Measurements from ENCODE around the gene NCF2.

- TF ChIP-seq CTCF (IDR thresholded peaks at IDR 0.05; ENCODE audit: low read depth, low read length, missing input control) (no peak), SP1 (IDR thresholded peaks at IDR 0.05) (no peak), TAF1 (conservative IDR thresholded peaks at IDR 0.05) (no peak), FOXA1 (IDR thresholded peaks at IDR 0.05) (no peak), EGR1 (IDR thresholded peaks at IDR 0.05; ENCODE audit: low read depth in 2 of 2) (no peak), GABPA (IDR thresholded peaks at IDR 0.05 in 1 of 2, conservative IDR thresholded peaks at IDR 0.05 in 1 of 2) (no peak), MAX (IDR thresholded peaks at IDR 0.05) (no peak), YY1 (IDR thresholded peaks at IDR 0.05) (no peak), RAD21 (IDR thresholded peaks at IDR 0.05) (no peak)
- TF ChIP-seq, protein P1, sequence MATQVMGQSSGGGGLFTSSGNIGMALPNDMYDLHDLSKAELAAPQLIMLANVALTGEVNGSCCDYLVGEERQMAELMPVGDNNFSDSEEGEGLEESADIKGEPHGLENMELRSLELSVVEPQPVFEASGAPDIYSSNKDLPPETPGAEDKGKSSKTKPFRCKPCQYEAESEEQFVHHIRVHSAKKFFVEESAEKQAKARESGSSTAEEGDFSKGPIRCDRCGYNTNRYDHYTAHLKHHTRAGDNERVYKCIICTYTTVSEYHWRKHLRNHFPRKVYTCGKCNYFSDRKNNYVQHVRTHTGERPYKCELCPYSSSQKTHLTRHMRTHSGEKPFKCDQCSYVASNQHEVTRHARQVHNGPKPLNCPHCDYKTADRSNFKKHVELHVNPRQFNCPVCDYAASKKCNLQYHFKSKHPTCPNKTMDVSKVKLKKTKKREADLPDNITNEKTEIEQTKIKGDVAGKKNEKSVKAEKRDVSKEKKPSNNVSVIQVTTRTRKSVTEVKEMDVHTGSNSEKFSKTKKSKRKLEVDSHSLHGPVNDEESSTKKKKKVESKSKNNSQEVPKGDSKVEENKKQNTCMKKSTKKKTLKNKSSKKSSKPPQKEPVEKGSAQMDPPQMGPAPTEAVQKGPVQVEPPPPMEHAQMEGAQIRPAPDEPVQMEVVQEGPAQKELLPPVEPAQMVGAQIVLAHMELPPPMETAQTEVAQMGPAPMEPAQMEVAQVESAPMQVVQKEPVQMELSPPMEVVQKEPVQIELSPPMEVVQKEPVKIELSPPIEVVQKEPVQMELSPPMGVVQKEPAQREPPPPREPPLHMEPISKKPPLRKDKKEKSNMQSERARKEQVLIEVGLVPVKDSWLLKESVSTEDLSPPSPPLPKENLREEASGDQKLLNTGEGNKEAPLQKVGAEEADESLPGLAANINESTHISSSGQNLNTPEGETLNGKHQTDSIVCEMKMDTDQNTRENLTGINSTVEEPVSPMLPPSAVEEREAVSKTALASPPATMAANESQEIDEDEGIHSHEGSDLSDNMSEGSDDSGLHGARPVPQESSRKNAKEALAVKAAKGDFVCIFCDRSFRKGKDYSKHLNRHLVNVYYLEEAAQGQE (IDR thresholded peaks at IDR 0.05), result no peak
- TF ChIP-seq, protein P2, sequence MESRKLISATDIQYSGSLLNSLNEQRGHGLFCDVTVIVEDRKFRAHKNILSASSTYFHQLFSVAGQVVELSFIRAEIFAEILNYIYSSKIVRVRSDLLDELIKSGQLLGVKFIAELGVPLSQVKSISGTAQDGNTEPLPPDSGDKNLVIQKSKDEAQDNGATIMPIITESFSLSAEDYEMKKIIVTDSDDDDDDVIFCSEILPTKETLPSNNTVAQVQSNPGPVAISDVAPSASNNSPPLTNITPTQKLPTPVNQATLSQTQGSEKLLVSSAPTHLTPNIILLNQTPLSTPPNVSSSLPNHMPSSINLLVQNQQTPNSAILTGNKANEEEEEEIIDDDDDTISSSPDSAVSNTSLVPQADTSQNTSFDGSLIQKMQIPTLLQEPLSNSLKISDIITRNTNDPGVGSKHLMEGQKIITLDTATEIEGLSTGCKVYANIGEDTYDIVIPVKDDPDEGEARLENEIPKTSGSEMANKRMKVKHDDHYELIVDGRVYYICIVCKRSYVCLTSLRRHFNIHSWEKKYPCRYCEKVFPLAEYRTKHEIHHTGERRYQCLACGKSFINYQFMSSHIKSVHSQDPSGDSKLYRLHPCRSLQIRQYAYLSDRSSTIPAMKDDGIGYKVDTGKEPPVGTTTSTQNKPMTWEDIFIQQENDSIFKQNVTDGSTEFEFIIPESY (IDR thresholded peaks at IDR 0.05), result no peak
Observed at GRCh38 chr1:183585038-183585437, 5.2 kb downstream of the NCF2 start.
